GM23248 (cell line): ENCODE data around the gene SOCS2. TPM values are rescaled to one million over a fixed set of nuclear protein-coding genes. Genes with fewer than 3 reads are reported as not detected.
"Not testable (repeated sequence)": the region's sequence is repeated elsewhere in the genome, so short reads cannot be mapped to it uniquely, and the experiment has no call there.

Experiments
- DNase-seq: peaks from one replicate; pipeline ENCODE4 v3.0.0-alpha.2; 2015
- H2AFZ ChIP-seq: fragments of 200-600 bp; sonication (generic); 2 replicates; pipeline ENCODE4 v1.6.1; 2016; ENCODE audit warnings: antibody characterized with exemption
- H3F3A ChIP-seq: fragments of 200-600 bp; sonication (generic); 2 replicates; pipeline ENCODE4 v1.6.1; 2016; ENCODE audit warnings: mild to moderate bottlenecking, antibody characterized with exemption, mixed run types; ENCODE audit not compliant: insufficient read depth
- H3K27ac ChIP-seq: fragments of 200-600 bp; sonication (generic); 2 replicates; pipeline ENCODE4 v1.5.1; 2016; ENCODE audit warnings: mild to moderate bottlenecking
- H3K27me3 ChIP-seq: fragments of 200-600 bp; sonication (generic); replicated peaks from 2 replicates; pipeline ENCODE4 v1.6.1; 2016; ENCODE audit warnings: mild to moderate bottlenecking; ENCODE audit not compliant: insufficient read depth
- H3K36me3 ChIP-seq: fragments of 200-600 bp; sonication (generic); 2 replicates; pipeline ENCODE4 v1.6.1; 2016; ENCODE audit warnings: low read depth, mild to moderate bottlenecking
- H3K4me1 ChIP-seq: fragments of 200-600 bp; sonication (generic); 2 replicates; pipeline ENCODE4 v1.6.1; 2016; ENCODE audit warnings: mild to moderate bottlenecking; ENCODE audit not compliant: insufficient read depth
- H3K4me2 ChIP-seq: fragments of 200-600 bp; sonication (generic); one replicate; pipeline ENCODE4 v1.6.1; 2016; ENCODE audit warnings: mild to moderate bottlenecking; ENCODE audit not compliant: unreplicated experiment
- H3K4me3 ChIP-seq: fragments of 200-600 bp; sonication (generic); 2 replicates; pipeline ENCODE4 v1.5.1; 2016; ENCODE audit warnings: mild to moderate bottlenecking
- H3K79me2 ChIP-seq: fragments of 200-600 bp; sonication (generic); 2 replicates; pipeline ENCODE4 v1.6.1; 2016; ENCODE audit warnings: mild to moderate bottlenecking; ENCODE audit not compliant: insufficient read depth
- H3K9ac ChIP-seq: fragments of 200-600 bp; sonication (generic); 2 replicates; pipeline ENCODE4 v1.6.1; 2016; ENCODE audit warnings: mild to moderate bottlenecking
- H3K9me2 ChIP-seq: fragments of 200-600 bp; sonication (generic); 2 replicates; pipeline ENCODE4 v1.6.1; 2016; ENCODE audit warnings: mixed run types, mild to moderate bottlenecking, moderate library complexity; ENCODE audit not compliant: insufficient read depth
- H3K9me3 ChIP-seq: fragments of 200-600 bp; sonication (generic); one replicate; pipeline ENCODE4 v1.6.1; 2017; ENCODE audit warnings: low read depth
- H4K20me1 ChIP-seq: fragments of 200-600 bp; sonication (generic); 2 replicates; pipeline ENCODE4 v1.6.0; 2016; ENCODE audit not compliant: insufficient read depth
- EZH2 ChIP-seq: fragments of 200-600 bp; sonication (generic); IDR thresholded peaks from 2 replicates; pipeline ENCODE4 v1.6.1; 2018; ENCODE audit warnings: antibody characterized with exemption, mild to moderate bottlenecking; ENCODE audit not compliant: insufficient read depth, poor library complexity, severe bottlenecking
- EZH2phosphoT487 ChIP-seq: fragments of 200-600 bp; sonication (generic); IDR thresholded peaks from 2 replicates; pipeline ENCODE4 v1.6.1; 2018; ENCODE audit warnings: antibody characterized with exemption, moderate library complexity, mild to moderate bottlenecking, low read depth; ENCODE audit not compliant: insufficient read depth
- WGBS, 2 experiments: methylation state at CpG; one replicate each; pipeline ENCODE4 v1.1.6; 2015 to 2017; ENCODE audit warnings: low lambda C conversion rate in 2 of 2, low coverage in 1 of 2; ENCODE audit errors: missing lambda C conversion rate in 2 of 2; 5-methylcytosine and 5-hydroxymethylcytosine counted together
- in situ Hi-C: fragments of 300-500 bp; cut with MboI; formaldehyde crosslinking; loops from 2 replicates; pipeline ENCODE4 v1.15.0; 2020
- polyA plus RNA-seq: library from polyadenylated mRNA; unstranded; fragments of >200 nt; fragmentation: Nextera tagmentation; extraction: Ambion mirVana; gene quantifications from 2 replicates; pipeline ENCODE4 v1.2.1, GENCODE V29; 2016
- total RNA-seq: library from RNA; depleted of rRNA; stranded (reverse); fragments of >200 nt; shearing (Covaris generic); gene quantifications from 2 replicates; pipeline ENCODE4 v1.2.3, GENCODE V29; 2014

Gene SOCS2
- total and polyA plus RNA-seq, 2 experiments from 2014 or later, result 52.4 to 72.6 TPM

DNA sequence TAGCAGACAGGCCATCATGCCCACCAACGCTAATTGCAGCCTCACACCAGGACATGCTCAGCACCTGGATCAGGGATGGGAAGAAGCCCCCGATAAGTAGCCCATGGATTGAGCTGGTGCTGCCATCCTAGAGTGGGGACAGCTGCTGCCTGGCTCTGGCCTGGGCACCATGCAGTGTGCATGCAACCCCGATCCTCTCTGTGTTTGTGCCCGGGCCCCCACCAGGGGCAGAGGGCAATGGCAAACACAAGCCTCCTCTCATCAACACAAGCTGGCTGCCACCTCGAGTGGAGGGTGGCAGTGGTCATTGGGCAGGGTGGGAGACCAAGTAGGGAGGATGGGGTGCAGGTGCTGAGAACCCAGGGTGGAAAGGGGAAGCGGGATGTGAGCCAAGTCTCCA lies 23.3 kb upstream of the SOCS2 start:
- TF ChIP-seq EZH2phosphoT487, result no peak
- TF ChIP-seq EZH2, result no peak
- Histone ChIP-seq H3K36me3 (peaks cover 6% of the 10 kb centered on the region; the same call in 1 of the 2 replicates), H3F3A (no peaks in the 10 kb centered on the region), H3K4me2 (no peak overlapping the region), H2AFZ (no peak overlapping the region), H3K79me2 (no peaks in the 10 kb centered on the region), H3K4me1 (no peaks in the 10 kb centered on the region), H3K27ac (no peak overlapping the region), H3K9me3 (no peaks in the 10 kb centered on the region), H3K9ac (no peak overlapping the region), H3K9me2 (no peaks in the 10 kb centered on the region), H3K4me3 (no peak overlapping the region), H3K27me3 (no peaks in the 10 kb centered on the region), H4K20me1 (no peaks in the 10 kb centered on the region)
- in situ Hi-C loops, result no loop called here
- no peak for DNase-seq
- WGBS, 2 experiments, result 67 to 77% methylated on average over 6 of the region's 6 CpGs

DNA sequence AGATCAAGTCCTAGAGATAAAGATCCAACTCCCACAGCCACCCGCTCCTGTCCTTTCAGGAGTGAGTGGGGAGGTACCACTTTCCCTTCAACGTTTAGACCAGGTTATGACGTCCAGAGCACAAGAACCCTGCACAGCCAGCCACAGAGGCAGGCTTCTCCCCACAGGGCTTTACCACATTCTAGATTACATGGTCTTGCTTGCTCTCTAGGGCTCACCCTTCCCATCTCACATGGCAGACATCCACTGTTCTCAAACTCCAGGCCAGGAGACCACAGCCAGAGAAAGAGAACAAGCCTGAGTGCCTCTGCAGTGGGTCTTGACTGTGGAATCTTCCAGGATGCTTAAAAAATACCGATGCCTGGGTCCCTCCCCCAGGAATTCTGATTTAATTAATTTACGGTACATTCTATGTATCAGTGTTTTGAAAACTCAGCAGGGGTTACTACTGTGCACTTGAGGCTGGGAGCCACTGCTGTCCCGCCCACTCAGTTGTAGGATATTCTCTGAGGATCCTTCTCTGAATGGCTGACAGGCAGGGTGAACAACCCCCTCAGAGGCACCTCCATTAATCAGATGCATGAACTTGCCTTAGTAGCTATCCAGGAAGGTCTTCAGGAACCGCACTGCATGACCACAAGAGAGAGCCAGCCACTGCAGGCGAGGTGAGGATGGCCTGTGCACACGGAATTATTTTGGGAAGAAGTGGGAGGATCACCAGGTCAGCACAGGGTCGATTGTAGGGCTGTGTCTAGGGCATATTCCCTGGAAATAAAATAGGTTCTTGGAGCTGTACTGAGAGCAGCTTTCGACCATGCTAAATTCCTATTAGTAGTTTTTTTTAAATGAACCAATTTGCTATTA lies 21.5 kb upstream of the SOCS2 start:
- Histone ChIP-seq H3K36me3 (no peaks in the 10 kb centered on the region), H3K9ac (no peak overlapping the region), H3K27ac (no peak overlapping the region), H3K79me2 (no peaks in the 10 kb centered on the region), H3K9me2 (no peaks in the 10 kb centered on the region), H3F3A (no peaks in the 10 kb centered on the region), H4K20me1 (no peaks in the 10 kb centered on the region), H3K4me3 (no peak overlapping the region), H3K4me1 (no peaks in the 10 kb centered on the region), H3K9me3 (no peaks in the 10 kb centered on the region), H3K4me2 (no peak overlapping the region), H2AFZ (no peak overlapping the region), H3K27me3 (no peaks in the 10 kb centered on the region)
- WGBS, 2 experiments, result 81 to 86% methylated on average over 11 of the region's 11 CpGs
- DNase-seq, result no peak
- TF ChIP-seq EZH2 (no peak), EZH2phosphoT487 (no peak)
- in situ Hi-C loops, result no loop called here

- no peak overlapping the region for H3K4me3 ChIP-seq
- DNase-seq, result no peak
- WGBS, 2 experiments, result 67 to 70% methylated on average over 4 of the region's 4 CpGs
- H3K9me3 ChIP-seq, result no peaks in the 10 kb centered on the region
- no peak overlapping the region for H3K4me2 ChIP-seq
- no peaks in the 10 kb centered on the region for H3K9me2 ChIP-seq
- no peak overlapping the region for H3K27ac ChIP-seq
- no peak for TF ChIP-seq EZH2
- TF ChIP-seq EZH2phosphoT487, result no peak
- no peaks in the 10 kb centered on the region for H3K79me2 ChIP-seq
- no peaks in the 10 kb centered on the region for H4K20me1 ChIP-seq
- no peaks in the 10 kb centered on the region for H3K27me3 ChIP-seq
- in situ Hi-C loops, result no loop called here
- H3K36me3 ChIP-seq, result 0 out of 2 replicates have a peak, but pooled peaks cover under 1% of the 10 kb centered on the region
- no peak overlapping the region for H3K9ac ChIP-seq
- H3F3A ChIP-seq, result no peaks in the 10 kb centered on the region
- no peak overlapping the region for H2AFZ ChIP-seq
- H3K4me1 ChIP-seq, result no peaks in the 10 kb centered on the region
These were observed 20.0 kb upstream of the SOCS2 start for GRCh38 chr12:93552427-93552826.

- H3K9me3 ChIP-seq, H2AFZ ChIP-seq, H3F3A ChIP-seq, H3K79me2 ChIP-seq, DNase-seq, H3K9me2 ChIP-seq, H3K4me2 ChIP-seq, H3K4me3 ChIP-seq, in situ Hi-C loops, H3K9ac ChIP-seq, H3K27ac ChIP-seq, H3K27me3 ChIP-seq, H4K20me1 ChIP-seq, H3K4me1 ChIP-seq: not testable (repeated sequence)
- H3K36me3 ChIP-seq, result peaks cover 13% of the 10 kb centered on the region
These were observed 14.6 kb upstream of the SOCS2 start for GRCh38 chr12:93557879-93558278.

GRCh38 chr12:93558685-93559084 lies 13.8 kb upstream of the SOCS2 start:
- H3K9me2 ChIP-seq, H3K4me3 ChIP-seq, DNase-seq, in situ Hi-C loops, H3K27ac ChIP-seq, H3K4me2 ChIP-seq, H3K4me1 ChIP-seq, H3F3A ChIP-seq, H3K9ac ChIP-seq, H3K27me3 ChIP-seq, H2AFZ ChIP-seq, H4K20me1 ChIP-seq, H3K79me2 ChIP-seq, H3K9me3 ChIP-seq: not testable (repeated sequence)
- 67 to 71% methylated on average over 1 of the region's 1 CpG for WGBS, 2 experiments
- H3K36me3 ChIP-seq, result peaks cover 13% of the 10 kb centered on the region
